Measurements from ENCODE around the gene COPS2.

The COPS2 gene

GRCh38 chr15:49155834-49156627 lies 632 bp upstream of the COPS2 start:
- DNase-seq (ENCODE audit: low read depth in 2 of 2): no peak

GRCh38 chr15:49154799-49155109 lies 645 bp downstream of the COPS2 start:
- DNase-seq (ENCODE audit: low read depth in 2 of 2): no peak

- DNase-seq (ENCODE audit: low read depth in 2 of 2): no peak
Observed at GRCh38 chr15:49154359-49154758, 1.0 kb downstream of the COPS2 start.

GRCh38 chr15:49152552-49153312 lies 2.7 kb downstream of the COPS2 start:
- DNase-seq (ENCODE audit: low read depth in 2 of 2): no peak

- no peak for DNase-seq (ENCODE audit: low read depth in 2 of 2)
Observed at GRCh38 chr15:49151831-49152230, 3.6 kb downstream of the COPS2 start.

- no peak for DNase-seq (ENCODE audit: low read depth in 2 of 2)
Observed at GRCh38 chr15:49148727-49149126, 6.7 kb downstream of the COPS2 start.

GRCh38 chr15:49148298-49148697 lies 7.1 kb downstream of the COPS2 start:
- no peak for DNase-seq (ENCODE audit: low read depth in 2 of 2)

GRCh38 chr15:49145651-49146609 lies 9.5 kb downstream of the COPS2 start:
- no peak for DNase-seq (ENCODE audit: low read depth in 2 of 2)

GRCh38 chr15:49137861-49138260 lies 17.5 kb downstream of the COPS2 start:
- DNase-seq (ENCODE audit: low read depth in 2 of 2): no peak

- DNase-seq (ENCODE audit: low read depth in 2 of 2): no peak
Observed at GRCh38 chr15:49135911-49136310, 19.5 kb downstream of the COPS2 start.

- DNase-seq (ENCODE audit: low read depth in 2 of 2): no peak
Observed at GRCh38 chr15:49135342-49135857, 20.0 kb downstream of the COPS2 start.

- DNase-seq (ENCODE audit: low read depth in 2 of 2): no peak
Observed at GRCh38 chr15:49134683-49135341, 20.6 kb downstream of the COPS2 start.

- no peak for DNase-seq (ENCODE audit: low read depth in 2 of 2)
Observed at GRCh38 chr15:49131403-49131802, 24.0 kb downstream of the COPS2 start.

GRCh38 chr15:49124371-49124770 lies 31.0 kb downstream of the COPS2 start:
- no peak for DNase-seq (ENCODE audit: low read depth in 2 of 2)

GRCh38 chr15:49122541-49123062 lies 32.8 kb downstream of the COPS2 start:
- DNase-seq (ENCODE audit: low read depth in 2 of 2): no peak

GRCh38 chr15:49121901-49122300 lies 33.5 kb downstream of the COPS2 start:
- no peak for DNase-seq (ENCODE audit: low read depth in 2 of 2)

- DNase-seq (ENCODE audit: low read depth in 2 of 2): no peak
Observed at GRCh38 chr15:49120832-49121231, 34.6 kb downstream of the COPS2 start.

GRCh38 chr15:49116108-49116857 lies 39.1 kb downstream of the COPS2 start:
- DNase-seq (ENCODE audit: low read depth in 2 of 2): no peak

- no peak for DNase-seq (ENCODE audit: low read depth in 2 of 2)
Observed at GRCh38 chr15:49115062-49115461, 40.3 kb downstream of the COPS2 start.

- no peak for DNase-seq (ENCODE audit: low read depth in 2 of 2)
Observed at GRCh38 chr15:49110158-49110944, 45.0 kb downstream of the COPS2 start.

Measured in stimulated activated CD8-positive, alpha-beta memory T cell treated with anti-CD3 and anti-CD28 coated beads, Interleukin-7, amount 100 ng/mL, for 1 hour (primary cell).